Neuron (in vitro differentiated cells): ENCODE data around the gene RALGPS1.
A peak's percentile ranks its signal among the peaks of the same experiment; 100 is the strongest.

Source experiments
- H2AFZ ChIP-seq: one replicate; pipeline ENCODE4 v1.6.1; 2013; ENCODE audit warnings: low read depth, mild to moderate bottlenecking, inconsistent platforms, low read length, moderate library complexity
- H3K27me3 ChIP-seq: one replicate; pipeline ENCODE4 v1.6.1; 2013; ENCODE audit warnings: low read length; ENCODE audit not compliant: insufficient read depth
- H3K36me3 ChIP-seq: one replicate; pipeline ENCODE4 v1.6.1; 2013; ENCODE audit warnings: low read length; ENCODE audit not compliant: insufficient read depth
- H3K4me1 ChIP-seq: one replicate; pipeline ENCODE4 v1.6.1; 2013; ENCODE audit warnings: low read length; ENCODE audit not compliant: insufficient read depth
- H3K4me3 ChIP-seq: 2 replicates; pipeline ENCODE4 v1.5.1; 2013; ENCODE audit warnings: mild to moderate bottlenecking, low read length, moderate library complexity
- H3K9me3 ChIP-seq: one replicate; pipeline ENCODE4 v1.6.1; 2013; ENCODE audit warnings: low read length

RALGPS1 gene

DNA sequence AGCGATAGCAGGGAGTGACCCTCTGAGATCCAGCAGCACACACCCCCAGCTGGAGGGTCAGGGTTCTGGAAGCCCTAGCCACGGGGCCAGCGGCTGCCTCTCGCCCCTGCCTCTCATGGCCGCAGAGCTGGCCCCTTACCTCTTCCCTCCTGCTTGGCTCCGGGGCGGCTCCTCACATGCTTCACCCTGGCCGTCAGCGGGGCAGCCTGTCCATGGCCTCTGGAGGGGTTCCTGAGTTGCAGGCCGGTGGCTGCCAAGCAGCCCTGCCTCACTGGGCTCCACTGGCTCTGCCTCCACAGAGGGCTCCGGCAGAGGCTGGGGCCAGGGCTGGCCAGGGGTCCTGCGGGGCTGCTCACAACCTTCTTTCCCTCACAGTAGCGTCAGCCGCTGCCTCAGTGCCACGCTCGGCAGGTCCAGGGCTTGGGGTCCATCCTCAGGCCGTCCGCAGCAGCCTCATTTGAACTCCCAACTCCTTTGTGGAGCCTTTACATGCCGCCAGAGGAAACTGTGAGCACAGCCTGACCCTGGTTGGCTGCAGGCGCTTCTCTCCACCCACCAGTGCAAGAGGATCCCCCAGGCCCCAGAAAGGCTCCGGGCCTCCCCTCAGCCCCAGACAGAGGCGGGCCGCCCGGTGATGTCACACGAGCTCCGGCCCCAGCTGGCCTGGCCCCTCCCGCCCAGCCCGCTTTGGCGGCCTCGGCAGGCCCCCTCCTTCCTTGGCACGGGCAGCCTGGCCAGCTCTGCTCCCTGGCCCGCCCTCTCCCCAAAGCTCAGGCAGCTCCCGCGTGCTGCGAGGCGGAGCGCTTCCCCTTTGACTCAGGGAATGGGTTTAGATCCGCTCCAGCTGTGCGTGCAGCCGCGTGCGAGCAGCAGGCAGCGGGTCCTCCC, 207.8 kb downstream of the RALGPS1 start, which contains the start of gene ANGPTL2:
Gene ANGPTL2, minus strand, starts transcription at position 460 of the 888 bp plus-strand sequence. CDS start 13,904 bp downstream, outside the sequence.
- no peaks in the 10 kb centered on the region for H3K9me3 ChIP-seq
- H3K4me1 ChIP-seq: peaks cover 27% of the 10 kb centered on the region
- H3K4me3 ChIP-seq: peak within 1 kb of the TSS; percentile 65
- peak within 1 kb of the TSS; percentile 43 for H2AFZ ChIP-seq
- H3K36me3 ChIP-seq: no peaks in the 10 kb centered on the region
- no peaks in the 10 kb centered on the region for H3K27me3 ChIP-seq

DNA sequence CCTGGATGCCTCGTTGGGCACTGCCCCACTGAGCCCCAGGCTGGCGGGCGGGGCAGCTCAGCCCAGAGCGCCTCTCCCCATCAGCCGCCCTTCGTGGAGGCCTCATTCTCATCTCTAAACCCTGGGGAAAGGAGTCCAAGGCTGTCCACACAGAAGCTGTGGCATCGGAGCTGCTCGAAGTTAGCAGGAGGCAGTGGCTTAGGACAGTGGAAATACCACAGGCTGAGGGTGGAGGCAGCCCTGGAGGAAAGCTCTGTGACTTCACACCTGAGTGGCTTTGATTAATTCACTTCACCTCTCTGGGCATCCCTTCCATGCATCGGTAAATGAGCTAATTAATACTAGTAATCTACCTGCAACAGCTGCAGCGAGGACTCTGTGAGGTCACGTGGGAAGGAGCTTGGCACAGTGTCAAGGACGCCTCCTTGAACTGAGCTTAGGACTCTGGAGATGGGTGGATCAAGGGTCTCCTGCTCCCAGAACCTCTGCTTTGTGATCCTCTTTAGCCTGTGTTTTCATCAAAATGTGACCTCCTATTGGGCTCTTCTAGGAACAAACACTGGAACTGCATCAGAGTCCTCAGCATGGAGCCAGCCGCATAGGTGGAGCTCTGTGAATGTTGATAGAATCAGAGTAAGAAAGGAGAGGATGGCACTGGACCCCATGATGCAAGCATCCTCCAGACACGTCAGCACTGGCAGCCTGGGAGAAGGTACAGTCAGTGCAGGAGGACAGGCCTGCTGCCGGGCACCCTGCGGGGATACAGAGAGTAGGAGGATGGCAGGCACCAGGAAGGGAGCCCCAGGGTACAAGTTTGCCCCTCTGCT, 208.7 kb downstream of the RALGPS1 start:
- Histone ChIP-seq H3K4me3 (peak overlapping the region; percentile 65), H3K9me3 (no peaks in the 10 kb centered on the region), H3K4me1 (peaks cover 22% of the 10 kb centered on the region), H3K36me3 (no peaks in the 10 kb centered on the region), H2AFZ (peak overlapping the region; percentile 43), H3K27me3 (no peaks in the 10 kb centered on the region)

DNA sequence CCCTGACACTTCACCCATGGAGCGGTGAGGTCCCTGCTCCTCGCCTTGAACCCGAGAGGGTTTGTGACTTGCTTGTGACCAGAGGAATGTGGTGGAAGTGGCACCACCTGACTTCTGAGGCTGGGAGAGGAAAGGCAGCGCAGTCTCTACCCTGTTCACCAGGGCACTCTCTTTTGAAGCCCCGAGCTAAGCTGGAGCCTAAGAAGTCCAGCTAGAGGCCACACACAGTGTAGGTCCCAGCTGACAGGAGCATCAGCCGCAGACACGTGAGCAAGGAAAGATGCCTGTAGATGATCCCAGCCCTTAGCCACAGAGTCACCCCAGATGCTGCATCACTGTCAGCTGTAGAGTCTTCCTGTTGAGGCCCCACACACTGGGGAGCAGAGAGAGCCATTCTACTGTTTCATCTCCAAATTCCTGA, 209.5 kb downstream of the RALGPS1 start:
- no peaks in the 10 kb centered on the region for H3K9me3 ChIP-seq
- peaks cover 16% of the 10 kb centered on the region for H3K4me1 ChIP-seq
- H3K36me3 ChIP-seq: no peaks in the 10 kb centered on the region
- H2AFZ ChIP-seq: no peak overlapping the region
- H3K4me3 ChIP-seq: no peak overlapping the region
- H3K27me3 ChIP-seq: no peaks in the 10 kb centered on the region

DNA sequence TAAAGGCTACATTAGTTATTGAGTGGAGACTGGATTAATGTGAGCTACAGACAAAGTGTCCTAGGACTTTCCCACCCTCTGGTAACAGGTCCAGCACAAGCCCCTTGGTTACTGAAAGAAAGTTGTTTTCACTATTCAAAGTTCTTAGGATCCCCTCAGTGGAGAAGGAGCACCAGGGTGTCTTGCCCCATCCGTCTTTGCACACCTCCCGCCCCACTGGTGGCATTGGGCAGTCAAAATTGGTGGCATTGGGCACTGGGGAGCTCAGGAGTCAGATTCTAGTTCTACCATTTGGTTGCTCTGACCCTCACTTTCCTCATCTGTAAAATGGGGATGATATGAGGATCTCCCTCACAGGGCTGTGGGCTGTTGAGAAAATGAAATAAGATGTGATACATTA, 210.2 kb downstream of the RALGPS1 start:
- Histone ChIP-seq H3K27me3 (no peaks in the 10 kb centered on the region), H3K4me1 (peaks cover 16% of the 10 kb centered on the region), H3K36me3 (no peaks in the 10 kb centered on the region), H3K4me3 (no peak overlapping the region), H2AFZ (no peak overlapping the region), H3K9me3 (no peaks in the 10 kb centered on the region)

DNA sequence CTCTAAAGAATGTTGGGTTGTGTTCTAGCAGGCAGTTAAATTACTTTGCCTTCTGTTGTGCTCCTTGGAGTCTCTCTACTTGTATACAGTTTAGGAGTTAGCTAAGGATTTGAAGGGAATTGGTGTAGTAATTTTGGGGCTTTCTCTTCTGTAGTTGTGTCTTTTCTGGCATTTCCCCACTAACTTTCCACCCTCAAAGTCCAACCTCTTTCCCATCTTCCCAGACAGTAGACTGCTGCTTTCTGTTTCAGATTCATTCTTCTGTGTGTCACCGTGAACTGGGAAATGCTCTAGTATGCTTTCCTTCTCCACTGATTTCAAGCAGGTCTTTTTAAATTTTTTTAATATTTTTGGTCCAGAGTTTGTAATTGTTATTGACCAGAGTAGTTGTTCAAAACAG, 212.4 kb downstream of the RALGPS1 start:
- Histone ChIP-seq H3K27me3 (no peaks in the 10 kb centered on the region), H3K4me3 (no peak overlapping the region), H3K36me3 (no peaks in the 10 kb centered on the region), H2AFZ (no peak overlapping the region), H3K9me3 (no peaks in the 10 kb centered on the region), H3K4me1 (peaks cover 19% of the 10 kb centered on the region)

DNA sequence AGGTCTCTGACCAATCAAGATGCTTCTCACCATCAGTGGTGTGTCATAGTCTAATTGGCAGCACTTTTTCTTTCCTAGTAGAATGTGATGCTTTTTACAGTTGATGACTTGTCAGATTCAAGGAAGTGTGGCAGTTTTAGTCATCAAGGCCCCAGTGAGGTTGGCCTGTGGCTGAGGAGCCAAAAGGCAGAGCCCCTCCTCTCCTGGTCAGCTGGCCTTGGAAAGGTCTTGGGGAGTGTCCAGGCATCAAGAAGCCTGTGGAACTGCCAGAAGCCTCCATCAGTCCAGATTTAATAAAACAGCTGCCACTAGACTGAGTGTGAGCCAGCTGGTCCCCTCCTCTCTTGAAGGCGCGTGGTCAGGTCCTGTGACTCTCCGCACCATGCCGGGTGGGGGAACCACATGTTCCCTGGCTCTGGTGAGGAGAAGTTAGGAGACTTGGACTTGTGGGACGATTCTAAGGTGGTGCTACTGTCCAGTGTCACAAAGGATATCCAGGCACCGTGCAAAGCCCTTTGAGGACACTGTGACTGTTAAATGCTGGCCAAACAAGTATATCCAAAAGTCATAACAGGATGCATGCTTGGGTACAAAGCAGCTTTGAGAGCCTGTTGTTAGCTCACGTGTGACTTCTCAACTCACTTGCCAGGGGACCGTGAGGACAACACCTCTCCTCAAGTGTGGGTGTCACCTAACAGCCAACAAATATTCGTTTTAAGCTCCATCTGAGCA, 213.9 kb downstream of the RALGPS1 start:
- Histone ChIP-seq H2AFZ (no peak overlapping the region), H3K27me3 (no peaks in the 10 kb centered on the region), H3K9me3 (no peaks in the 10 kb centered on the region), H3K36me3 (no peaks in the 10 kb centered on the region), H3K4me3 (no peak overlapping the region), H3K4me1 (peaks cover 22% of the 10 kb centered on the region)

DNA sequence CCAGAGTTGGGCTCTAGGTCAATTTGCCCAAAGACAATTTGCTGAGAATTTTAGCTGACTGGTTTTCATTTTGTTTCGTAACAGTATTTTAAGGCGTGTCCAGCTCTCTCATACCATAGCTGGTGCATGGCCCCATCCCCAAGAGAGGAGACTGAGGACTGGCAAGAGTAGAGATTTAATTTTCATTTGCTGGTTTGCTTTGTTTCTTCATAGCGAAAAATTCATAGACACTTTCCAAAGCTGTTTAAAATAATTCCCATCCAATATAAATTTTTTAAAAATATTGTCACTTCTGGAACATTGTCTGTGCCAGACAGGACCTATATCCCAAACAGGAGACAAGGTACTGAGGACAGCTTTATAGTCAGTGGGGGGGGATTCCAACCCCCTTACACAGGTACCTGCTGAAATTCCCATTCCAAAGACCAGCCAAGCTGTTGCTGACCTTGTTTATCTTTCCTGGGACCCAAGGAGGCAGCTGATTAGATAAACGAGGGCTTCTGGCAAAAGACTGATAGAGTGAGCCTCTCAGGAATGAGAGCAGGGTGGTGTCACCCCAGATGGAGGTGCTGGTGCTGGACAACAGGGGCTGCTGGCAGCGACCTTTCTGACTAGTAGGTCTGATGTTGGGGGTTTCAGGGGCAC, 214.6 kb downstream of the RALGPS1 start:
- Histone ChIP-seq H2AFZ (no peak overlapping the region), H3K4me1 (peaks cover 28% of the 10 kb centered on the region), H3K36me3 (no peaks in the 10 kb centered on the region), H3K4me3 (no peak overlapping the region), H3K27me3 (no peaks in the 10 kb centered on the region), H3K9me3 (no peaks in the 10 kb centered on the region)

DNA sequence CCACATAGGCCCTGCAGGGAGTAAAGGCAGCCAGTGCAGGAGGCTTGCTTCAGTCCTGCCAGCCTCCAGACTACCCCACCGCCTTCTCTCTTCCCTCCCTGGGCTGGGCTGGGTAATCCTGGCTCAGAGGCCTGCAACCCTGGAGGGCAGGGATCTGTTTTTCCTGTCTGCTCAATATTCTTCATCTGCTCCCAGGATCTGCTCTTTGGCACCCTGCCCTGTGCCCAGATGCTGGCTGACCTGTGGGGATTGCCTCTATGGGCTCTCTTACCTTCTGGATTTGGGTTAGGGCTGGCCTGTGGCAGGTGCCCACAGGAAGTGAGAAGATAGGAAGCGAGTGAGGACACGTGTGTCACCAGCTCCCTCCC, 215.1 kb downstream of the RALGPS1 start:
- no peak overlapping the region for H2AFZ ChIP-seq
- no peaks in the 10 kb centered on the region for H3K27me3 ChIP-seq
- H3K36me3 ChIP-seq: no peaks in the 10 kb centered on the region
- peaks cover 29% of the 10 kb centered on the region for H3K4me1 ChIP-seq
- H3K9me3 ChIP-seq: no peaks in the 10 kb centered on the region
- no peak overlapping the region for H3K4me3 ChIP-seq

DNA sequence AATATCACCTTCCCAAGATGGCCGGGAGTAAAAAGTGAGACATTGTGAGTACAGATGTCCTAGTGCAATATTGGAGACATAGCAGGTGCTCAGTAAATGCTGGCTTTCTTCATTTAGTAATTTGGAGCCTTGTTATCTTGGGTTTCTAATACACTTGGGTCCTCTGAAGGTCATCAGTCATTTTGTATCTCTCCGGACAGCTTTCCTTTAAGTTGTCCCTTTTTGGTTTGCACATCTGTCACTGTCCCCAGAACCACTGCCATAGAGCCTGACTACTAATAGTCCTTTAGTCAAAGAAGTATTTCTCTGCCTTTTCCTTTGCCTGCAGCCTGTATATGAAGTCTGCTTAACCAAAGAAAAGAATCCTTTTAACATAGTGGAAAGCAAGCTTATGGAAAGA, 215.7 kb downstream of the RALGPS1 start:
- H3K9me3 ChIP-seq: no peaks in the 10 kb centered on the region
- no peaks in the 10 kb centered on the region for H3K36me3 ChIP-seq
- H2AFZ ChIP-seq: no peak overlapping the region
- no peak overlapping the region for H3K4me3 ChIP-seq
- peaks cover 29% of the 10 kb centered on the region for H3K4me1 ChIP-seq
- no peaks in the 10 kb centered on the region for H3K27me3 ChIP-seq

DNA sequence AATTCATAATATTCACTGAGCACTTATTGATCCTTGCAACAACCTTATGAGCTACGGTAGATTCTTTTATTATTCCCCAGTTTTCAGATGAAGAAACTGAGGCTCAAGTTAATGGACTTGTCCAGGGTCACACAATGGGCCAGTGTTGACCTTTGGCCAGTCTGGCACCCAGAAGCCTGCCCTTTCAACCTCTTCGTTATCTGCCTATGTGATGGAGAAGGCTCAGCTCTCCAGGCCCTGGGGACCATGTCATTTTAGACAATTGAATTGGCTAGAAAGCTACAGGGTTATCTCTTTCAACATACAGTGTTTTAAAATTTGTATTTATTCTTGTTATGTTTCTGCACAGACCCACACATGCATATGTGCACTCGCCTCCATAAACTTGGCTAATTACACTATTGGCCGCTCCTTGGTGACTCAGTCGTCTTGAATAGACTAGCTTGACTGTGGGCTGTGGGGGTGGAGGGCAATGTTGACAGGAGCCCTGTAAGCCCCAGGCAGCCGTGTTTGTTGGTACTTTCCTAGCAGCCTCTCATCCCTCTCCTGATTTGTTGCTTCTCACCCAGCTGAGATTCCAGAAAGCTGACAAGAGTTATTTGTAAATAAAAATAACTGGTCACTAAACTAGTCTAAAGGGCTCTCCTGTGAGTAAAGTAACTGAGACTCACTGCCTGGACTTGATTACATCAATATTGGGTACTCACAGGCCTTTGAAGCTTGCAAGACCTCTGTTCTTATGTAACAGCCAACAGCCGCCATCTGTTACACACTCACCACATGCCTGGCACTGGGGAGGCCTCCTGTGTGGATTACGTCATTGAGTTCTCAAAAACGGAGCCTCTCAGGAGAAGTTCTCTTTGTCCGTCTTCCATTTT, 216.3 kb downstream of the RALGPS1 start:
- no peaks in the 10 kb centered on the region for H3K9me3 ChIP-seq
- H2AFZ ChIP-seq: no peak overlapping the region
- no peaks in the 10 kb centered on the region for H3K27me3 ChIP-seq
- H3K4me1 ChIP-seq: peaks cover 29% of the 10 kb centered on the region
- H3K36me3 ChIP-seq: no peaks in the 10 kb centered on the region
- H3K4me3 ChIP-seq: no peak overlapping the region

DNA sequence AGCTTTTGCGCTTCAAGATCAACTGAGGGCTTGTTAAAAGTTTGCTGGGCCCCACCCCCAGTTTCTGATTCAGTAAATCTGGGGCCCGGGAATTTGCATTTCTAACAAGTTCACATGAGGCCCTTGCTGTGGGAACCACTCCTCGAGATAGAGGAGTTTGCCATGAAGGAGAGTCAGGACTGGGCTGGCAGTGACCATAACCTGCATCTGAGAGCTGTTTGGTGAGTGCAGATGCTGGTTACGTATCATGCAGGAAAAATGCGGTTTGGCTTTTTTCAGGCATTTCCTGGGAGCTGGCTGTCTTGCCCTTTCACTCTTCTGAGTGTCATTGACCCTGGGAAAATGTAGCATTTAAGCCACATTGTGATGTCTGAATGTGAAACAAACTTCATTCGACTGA, 217.3 kb downstream of the RALGPS1 start:
- Histone ChIP-seq H3K4me1 (peaks cover 29% of the 10 kb centered on the region), H3K9me3 (no peaks in the 10 kb centered on the region), H2AFZ (no peak overlapping the region), H3K4me3 (no peak overlapping the region), H3K36me3 (no peaks in the 10 kb centered on the region), H3K27me3 (no peaks in the 10 kb centered on the region)

DNA sequence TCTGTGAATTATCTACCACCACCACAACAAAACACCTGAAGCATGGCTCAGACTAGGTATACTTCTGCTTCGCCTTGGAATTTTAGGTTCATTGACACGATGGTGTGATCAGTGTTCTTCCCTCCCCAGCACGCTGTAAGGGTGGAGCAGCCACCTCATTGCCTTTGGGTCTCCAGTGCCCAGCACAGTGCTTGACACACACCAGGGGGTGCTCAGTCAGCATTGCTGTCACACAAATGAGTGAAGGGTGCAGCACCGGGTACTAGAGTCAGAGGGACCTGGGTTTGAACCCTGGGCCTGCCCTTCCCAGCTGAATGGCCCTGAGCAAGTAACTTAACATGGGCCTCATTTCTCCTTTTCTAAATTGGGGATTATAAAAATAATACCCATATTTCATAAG, 217.8 kb downstream of the RALGPS1 start:
- Histone ChIP-seq H2AFZ (no peak overlapping the region), H3K36me3 (no peaks in the 10 kb centered on the region), H3K4me1 (peaks cover 29% of the 10 kb centered on the region), H3K9me3 (no peaks in the 10 kb centered on the region), H3K27me3 (no peaks in the 10 kb centered on the region), H3K4me3 (no peak overlapping the region)
